ENCODE data around the gene ERGIC1.

ERGIC1 gene

DNA sequence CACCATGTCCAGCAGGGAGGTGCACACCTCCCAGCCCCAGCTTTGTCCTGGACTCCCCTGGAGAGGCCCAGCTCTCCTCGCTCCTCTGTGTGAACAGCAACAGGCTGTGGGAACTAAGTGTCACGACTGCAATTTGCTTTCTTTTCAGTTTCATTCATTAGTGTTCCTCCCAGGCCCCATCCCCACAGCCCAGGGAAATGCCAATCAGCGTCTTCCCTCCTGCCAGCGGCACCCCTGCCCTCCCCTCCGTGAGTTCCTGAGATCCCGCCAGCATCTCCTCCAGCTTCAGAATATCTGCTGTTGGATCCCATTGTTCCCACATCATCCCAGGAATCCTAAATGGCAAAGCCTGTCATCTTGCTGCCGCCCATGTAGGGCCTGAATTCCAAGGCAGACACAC, 112.1 kb downstream of the ERGIC1 start:
- no peak for DNase-seq (ENCODE audit: low spot score)

- DNase-seq (ENCODE audit: low spot score): no peak
Observed at GRCh38 chr5:172949426-172949825, 115.4 kb downstream of the ERGIC1 start.

DNA sequence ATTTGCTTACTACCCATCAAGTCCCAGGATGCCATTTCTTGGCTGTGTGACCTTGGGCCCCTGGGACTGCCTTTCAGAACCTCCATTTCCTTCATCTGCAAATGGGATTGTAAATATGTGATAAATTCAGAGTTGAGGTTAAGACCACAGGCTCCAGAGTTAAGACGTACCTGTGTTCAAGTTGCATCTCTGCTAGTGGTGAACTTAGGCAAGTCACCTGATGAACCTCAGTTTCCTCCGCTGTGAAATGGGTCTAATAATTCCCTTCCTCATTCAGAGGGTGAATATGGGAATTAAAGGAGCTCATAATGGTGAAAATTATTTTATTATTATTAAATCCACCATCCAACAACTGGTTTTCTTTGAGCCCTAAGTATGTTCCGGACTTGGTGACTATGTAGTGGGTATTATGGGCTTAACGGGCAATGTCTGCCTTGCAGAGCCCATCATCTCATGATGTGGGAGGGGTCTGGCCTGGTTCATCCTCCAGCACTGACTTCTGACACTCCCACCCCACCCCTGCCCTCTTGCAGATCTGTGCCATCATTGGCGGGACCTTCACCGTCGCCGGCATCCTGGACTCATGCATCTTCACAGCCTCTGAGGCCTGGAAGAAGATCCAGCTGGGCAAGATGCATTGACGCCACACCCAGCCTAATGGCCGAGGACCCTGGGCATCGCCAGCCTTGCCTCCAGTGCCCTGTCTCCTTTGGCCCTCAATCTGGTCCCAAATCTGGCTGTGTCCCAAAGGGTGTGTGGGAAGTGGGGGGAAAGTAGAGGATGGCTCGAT, 116.3 kb downstream of the ERGIC1 start:
- no peak for DNase-seq (ENCODE audit: low spot score)

DNA sequence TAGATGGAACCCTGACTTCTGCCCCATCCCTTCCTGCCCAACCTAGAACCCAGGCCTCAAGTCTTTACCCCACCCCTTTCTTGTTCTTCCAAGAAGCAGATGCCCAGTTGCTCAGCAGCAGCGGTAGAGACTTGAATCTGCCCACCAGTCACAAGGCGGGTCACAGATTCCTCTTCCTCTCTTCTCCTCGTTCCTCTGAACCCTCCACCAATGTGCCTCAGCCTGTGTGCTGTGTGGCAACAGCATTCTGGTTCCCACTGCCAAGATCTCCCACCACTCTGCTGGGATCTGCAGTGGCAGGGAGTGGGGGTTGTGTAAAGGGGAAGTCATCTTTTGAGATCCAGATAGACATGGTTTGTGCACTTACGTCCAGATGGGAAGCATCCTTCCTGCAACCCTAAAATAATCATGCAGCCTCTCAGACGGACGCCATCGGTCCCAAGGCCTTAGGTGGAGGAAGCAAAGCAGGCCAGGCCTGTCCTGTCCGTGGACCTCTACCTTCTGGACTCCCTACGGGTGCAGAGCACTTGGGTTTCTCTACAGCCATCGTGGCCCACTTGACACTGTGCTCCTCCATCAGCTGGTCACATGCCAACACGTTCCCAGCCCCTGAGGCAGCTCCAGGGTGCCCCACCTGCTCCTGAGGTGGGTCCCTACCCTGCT, 117.5 kb downstream of the ERGIC1 start:
- no peak for DNase-seq (ENCODE audit: low spot score)

DNA sequence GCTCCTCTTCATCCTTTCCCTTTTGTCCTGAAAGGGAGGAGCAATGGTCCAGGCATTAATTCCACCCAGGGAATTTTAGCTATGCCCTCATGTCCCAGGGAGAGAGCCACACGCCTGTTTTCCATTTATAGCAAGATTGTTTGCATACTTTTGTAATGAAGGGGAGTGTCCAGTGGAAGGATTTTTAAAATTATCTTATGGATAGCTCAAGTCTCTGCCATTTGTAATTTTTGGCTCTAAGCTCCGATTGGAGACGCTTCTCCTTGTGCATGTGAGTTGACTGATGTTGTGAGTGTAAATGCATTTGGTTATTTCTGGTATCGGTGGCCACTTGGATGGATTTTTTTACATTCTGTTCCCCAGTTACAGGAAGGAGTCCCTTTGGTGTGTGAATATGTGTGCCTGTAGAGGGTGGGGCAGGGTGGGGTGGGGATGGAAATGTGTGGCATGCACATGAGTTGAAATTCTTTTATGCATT, 118.0 kb downstream of the ERGIC1 start:
- DNase-seq (ENCODE audit: low spot score): no peak

- no peak for DNase-seq (ENCODE audit: low spot score)
Observed at GRCh38 chr5:172953776-172954675, 120.0 kb downstream of the ERGIC1 start.

DNA sequence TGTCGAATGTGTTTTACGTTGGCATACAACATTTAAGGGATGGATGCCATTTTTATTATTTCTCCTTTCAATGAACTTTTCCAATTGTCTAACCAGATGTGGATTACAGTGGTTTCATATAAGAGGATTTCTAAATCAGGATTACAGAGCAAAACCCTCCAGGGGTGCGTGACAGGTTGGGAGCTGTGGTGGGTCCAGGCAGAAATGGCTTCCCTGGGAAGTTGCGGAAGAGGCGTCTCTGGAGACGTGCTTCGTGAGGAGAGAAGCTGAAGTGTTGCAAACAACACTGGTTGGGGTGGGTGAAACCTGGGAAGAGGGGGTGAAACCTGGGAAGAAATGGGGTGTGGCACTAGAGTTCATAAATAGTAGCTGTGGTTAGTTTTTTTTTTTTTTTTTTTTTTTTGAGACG, 120.7 kb downstream of the ERGIC1 start:
- no peak for DNase-seq (ENCODE audit: low spot score)

DNA sequence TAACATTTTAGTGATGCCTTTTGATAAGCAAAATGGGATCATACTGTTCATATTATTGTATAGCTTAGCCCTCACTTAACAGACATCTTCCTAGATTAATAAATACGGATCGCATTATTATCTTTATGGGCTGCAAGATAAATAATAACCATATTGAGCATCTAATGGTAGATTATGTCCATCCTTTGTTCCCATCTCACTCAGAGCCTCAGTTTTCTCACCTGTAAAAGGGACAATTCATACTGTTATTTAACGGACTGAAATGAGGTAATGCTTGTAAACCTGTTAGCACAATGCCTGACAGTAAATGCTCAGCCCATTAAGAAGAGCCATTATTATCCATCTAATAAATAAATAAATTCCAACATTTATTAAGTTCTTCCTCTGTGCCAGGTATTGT, 122.2 kb downstream of the ERGIC1 start:
- DNase-seq (ENCODE audit: low spot score): no peak

- DNase-seq (ENCODE audit: low spot score): peak; percentile 32
Observed at GRCh38 chr5:172956936-172957335, 122.9 kb downstream of the ERGIC1 start.

DNA sequence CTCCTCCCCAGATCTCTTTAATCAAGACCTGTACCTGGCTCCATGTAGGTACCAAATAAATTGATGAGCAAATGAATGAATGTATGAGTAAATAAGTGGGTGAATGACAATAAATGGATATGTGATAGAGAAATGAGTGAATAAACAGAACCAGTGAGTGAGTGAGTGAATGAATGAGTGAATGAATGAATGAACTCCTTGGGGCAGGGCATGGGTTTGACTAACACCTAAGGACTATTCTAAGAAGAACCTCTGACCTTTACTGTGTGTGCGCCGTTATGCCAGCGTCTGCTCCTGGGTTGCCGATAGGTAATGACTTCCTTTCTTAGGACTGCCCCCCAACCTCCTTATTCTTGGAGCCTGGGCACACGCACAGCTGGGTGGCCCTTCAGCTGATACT, 123.4 kb downstream of the ERGIC1 start:
- no peak for DNase-seq (ENCODE audit: low spot score)

DNA sequence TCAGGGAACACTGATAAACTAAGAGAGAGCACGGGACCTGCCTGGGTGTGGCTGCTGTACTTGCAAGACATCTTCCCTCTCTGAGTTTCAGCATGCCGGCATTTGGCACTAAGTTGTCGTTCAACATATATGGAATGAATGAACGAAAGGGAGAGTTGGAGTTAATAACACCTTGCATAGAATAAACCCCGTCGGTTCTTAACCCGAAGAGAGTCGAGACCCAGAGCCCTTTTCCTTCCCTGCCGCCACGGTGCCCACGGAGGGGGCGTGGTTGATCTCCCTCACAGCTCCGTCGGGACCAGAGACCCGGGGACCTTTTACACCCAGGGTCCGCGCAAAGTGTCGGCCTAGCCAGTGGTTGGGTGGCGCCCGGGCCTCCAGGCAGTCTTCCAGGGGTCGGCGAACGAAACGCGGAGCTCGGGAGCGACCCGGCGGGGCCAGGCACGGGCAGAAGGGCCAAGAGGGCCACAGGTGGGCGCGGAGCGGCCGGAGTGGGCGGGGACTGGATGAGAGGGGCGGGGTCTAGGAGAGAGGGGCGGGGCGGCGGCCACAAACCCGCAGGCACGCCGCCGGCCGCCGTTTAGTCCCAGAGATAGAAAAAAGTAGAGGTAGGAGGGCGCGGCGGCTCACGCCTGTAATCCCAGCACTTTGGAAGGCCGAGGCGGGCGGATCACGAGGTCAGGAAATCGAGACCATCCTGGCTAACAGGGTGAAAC, 124.4 kb downstream of the ERGIC1 start:
- peak; percentile 70 for DNase-seq (ENCODE audit: low spot score)

GRCh38 chr5:172959824-172960799, 126.1 kb downstream of the ERGIC1 start:
- DNase-seq (ENCODE audit: low spot score): no peak

GRCh38 chr5:172969921-172970320, 135.9 kb downstream of the ERGIC1 start:
- no peak for DNase-seq (ENCODE audit: low spot score)

DNA sequence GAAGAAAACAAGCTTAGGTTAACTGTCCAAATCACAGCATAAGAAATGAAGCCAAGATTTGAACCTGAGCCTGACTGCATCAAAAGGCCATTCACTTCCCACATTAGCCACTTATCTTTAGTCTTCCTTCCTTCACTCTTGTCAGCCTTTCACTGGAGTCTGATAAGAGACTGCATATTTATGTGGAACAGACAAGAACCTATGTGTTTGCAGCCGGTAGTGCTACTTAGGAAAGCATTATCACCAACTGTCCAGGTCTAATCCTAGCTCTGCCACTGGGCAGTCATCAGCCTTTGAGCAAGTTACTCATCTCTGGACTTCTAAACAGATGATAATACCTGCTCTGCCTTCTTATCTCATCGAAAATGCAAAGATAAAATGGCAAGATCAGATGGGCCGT, 137.4 kb downstream of the ERGIC1 start:
- DNase-seq (ENCODE audit: low spot score): no peak

DNA sequence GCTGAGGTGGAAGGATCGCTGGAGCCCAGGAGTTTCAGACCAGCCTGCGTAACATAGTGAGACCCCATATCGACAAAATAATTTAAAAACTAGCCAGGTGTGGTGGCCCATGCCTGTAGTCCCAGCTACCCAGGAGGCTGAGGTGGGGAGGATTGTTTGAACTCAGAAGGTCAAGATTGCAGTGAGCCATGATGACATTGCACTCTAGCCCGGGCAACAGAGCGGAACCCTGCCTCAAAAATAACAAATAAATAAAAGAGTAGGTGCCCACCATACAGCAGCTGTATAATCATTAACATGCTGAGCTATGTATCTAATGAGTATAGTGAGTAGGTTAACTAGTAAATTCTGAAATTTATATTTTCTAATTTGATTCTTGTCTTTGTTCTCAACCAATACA, 138.5 kb downstream of the ERGIC1 start:
- DNase-seq (ENCODE audit: low spot score): no peak

DNA sequence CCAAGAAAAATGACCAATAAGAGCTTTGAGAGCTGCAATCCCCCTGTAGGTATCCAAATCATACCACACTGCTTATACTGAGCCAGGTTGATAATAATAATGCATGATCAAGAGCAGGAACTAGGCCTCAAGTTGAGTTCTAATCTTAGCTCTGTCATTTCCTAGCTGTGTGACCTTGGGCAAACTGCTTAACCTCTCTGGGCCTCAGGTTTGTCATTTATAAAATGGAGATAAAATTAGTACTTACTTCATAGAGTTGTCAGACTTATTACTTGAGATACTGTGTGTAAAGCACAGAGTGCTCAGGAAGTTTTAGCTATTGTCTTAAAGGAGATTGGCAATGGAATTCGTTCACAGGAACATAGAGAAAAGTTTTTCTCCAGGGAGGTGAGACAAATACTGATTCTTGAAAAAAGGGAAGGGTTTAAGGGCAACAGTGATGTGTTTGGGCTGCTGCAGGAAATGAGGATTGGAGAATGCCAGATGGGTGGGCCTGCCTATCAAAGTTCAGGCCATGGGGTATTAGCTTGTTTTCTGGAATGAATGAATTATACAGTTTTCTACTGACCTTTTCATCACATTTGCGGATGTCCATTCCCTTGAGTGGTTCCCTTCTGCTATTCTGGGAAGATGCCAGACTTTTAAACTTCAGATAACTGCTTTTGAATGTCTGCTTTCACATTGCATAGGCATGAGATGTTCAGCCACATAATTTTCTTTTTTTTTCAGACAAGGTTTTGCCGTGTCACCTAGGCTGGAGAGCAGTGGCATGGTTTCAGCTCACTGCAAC, 139.3 kb downstream of the ERGIC1 start:
- no peak for DNase-seq (ENCODE audit: low spot score)

- no peak for DNase-seq (ENCODE audit: low spot score)
Observed at GRCh38 chr5:172973931-172974330, 139.9 kb downstream of the ERGIC1 start.

GRCh38 chr5:172975289-172975688, 141.2 kb downstream of the ERGIC1 start:
- no peak for DNase-seq (ENCODE audit: low spot score)

- DNase-seq (ENCODE audit: low spot score): no peak
Observed at GRCh38 chr5:172979778-172980177, 145.7 kb downstream of the ERGIC1 start.

GRCh38 chr5:172981931-172982330, 147.9 kb downstream of the ERGIC1 start:
- no peak for DNase-seq (ENCODE audit: low spot score)
